Endothelial cell of umbilical vein (primary cell): ENCODE results near the gene USP49.

ENCODE experiments used
- EZH2 ChIP-seq: IDR thresholded peaks from 2 replicates; pipeline ENCODE4 v1.6.1; 2012; ENCODE audit warnings: borderline replicate concordance, low read depth, mild to moderate bottlenecking, moderate library complexity, low read length, inconsistent platforms; ENCODE audit not compliant: severe bottlenecking
- POLR2A ChIP-seq: IDR thresholded peaks from 2 replicates; pipeline ENCODE4 v1.6.1; 2012; ENCODE audit warnings: low read depth, mild to moderate bottlenecking, control low read depth, low read length
- POLR2AphosphoS5 ChIP-seq: IDR thresholded peaks from 2 replicates; pipeline ENCODE4 v1.6.1; 2012; ENCODE audit warnings: low read depth, mild to moderate bottlenecking, control low read depth, low read length, moderate library complexity; ENCODE audit not compliant: insufficient read depth
- TF ChIP-seq, protein P1 (sequence below), 2 donors: IDR thresholded peaks; 1 replicate in 1 of 2; 2 replicates in 1 of 2; pipeline ENCODE4 v1.5.1; 2011; ENCODE audit warnings: low read length in 2 of 2, mild to moderate bottlenecking in 2 of 2, moderate library complexity in 2 of 2, control low read depth in 1 of 2, inconsistent platforms in 1 of 2, low read depth in 1 of 2; ENCODE audit not compliant: insufficient read depth in 1 of 2; ENCODE audit errors: extremely low read depth in 1 of 2

DNA sequence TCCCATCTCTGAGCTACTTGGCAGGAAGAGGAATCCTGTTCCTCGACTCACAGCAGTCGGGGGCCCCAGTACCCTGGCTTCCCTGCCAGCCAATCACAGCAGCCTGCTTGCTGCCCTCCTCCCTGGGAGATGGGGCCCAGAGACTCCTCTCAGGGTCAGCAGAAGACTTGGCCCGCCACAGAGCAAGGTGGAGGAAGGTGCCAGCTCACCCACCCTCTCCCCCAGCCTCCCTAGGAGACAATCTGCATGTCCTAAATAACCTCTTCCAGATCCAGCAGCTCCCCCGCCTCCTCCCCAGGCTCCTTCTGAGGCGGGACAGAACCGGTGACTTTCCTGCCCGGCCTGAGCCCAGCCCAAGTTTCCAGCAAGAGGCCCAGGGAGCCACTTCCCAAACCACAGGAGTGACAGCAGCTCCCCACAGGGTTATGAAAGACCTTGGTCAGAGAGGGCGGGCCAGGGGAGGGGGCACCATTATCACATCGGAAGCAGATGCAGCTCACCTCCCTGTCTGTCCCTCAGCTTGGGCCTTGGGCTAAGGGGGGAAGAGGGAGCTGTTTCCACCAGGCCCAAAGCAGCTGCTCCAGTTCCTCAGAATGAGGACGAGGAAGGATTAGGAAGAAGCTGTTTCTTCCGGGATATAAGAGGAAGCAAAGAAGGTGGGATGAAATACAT lies 44.1 kb upstream of the USP49 start:
- TF ChIP-seq POLR2A (no peak), POLR2AphosphoS5 (no peak), EZH2 (no peak)
- TF ChIP-seq, protein P1, sequence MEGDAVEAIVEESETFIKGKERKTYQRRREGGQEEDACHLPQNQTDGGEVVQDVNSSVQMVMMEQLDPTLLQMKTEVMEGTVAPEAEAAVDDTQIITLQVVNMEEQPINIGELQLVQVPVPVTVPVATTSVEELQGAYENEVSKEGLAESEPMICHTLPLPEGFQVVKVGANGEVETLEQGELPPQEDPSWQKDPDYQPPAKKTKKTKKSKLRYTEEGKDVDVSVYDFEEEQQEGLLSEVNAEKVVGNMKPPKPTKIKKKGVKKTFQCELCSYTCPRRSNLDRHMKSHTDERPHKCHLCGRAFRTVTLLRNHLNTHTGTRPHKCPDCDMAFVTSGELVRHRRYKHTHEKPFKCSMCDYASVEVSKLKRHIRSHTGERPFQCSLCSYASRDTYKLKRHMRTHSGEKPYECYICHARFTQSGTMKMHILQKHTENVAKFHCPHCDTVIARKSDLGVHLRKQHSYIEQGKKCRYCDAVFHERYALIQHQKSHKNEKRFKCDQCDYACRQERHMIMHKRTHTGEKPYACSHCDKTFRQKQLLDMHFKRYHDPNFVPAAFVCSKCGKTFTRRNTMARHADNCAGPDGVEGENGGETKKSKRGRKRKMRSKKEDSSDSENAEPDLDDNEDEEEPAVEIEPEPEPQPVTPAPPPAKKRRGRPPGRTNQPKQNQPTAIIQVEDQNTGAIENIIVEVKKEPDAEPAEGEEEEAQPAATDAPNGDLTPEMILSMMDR (IDR thresholded peaks at IDR 0.05; ENCODE audit: extremely low read depth in 1 of 2, insufficient read depth in 1 of 2, low read depth in 1 of 2, low read length in 2 of 2) = no peak
